HG03039 (cell line): ENCODE results near the gene KDM5A.

Experiments
- ATAC-seq: cut with Tn5 transposase; IDR thresholded peaks from one replicate; pipeline ENCODE4 v1.9.1; 2021; ENCODE audit warnings: mild to moderate bottlenecking, moderate library complexity; ENCODE audit not compliant: unreplicated experiment

KDM5A gene

GRCh38 chr12:275812-276211, 113.3 kb downstream of the KDM5A start:
- ATAC-seq: no peak

- no peak for ATAC-seq
Measured at GRCh38 chr12:273382-273781, 115.7 kb downstream of the KDM5A start.

- no peak for ATAC-seq
Measured at GRCh38 chr12:272942-273341, 116.2 kb downstream of the KDM5A start.

GRCh38 chr12:271161-271560, 118.0 kb downstream of the KDM5A start:
- ATAC-seq: no peak

GRCh38 chr12:269191-269590, 119.9 kb downstream of the KDM5A start:
- ATAC-seq: no peak

GRCh38 chr12:268483-268840, 120.7 kb downstream of the KDM5A start:
- ATAC-seq: no peak

- no peak for ATAC-seq
Measured at GRCh38 chr12:267581-268482, 121.3 kb downstream of the KDM5A start.

- ATAC-seq: no peak
Measured at GRCh38 chr12:265096-265495, 124.0 kb downstream of the KDM5A start.

- no peak for ATAC-seq
Measured at GRCh38 chr12:264269-264668, 124.9 kb downstream of the KDM5A start.

- ATAC-seq: no peak
Measured at GRCh38 chr12:263574-263973, 125.5 kb downstream of the KDM5A start.

GRCh38 chr12:262817-263216, 126.3 kb downstream of the KDM5A start, which contains the start of gene SLC6A13:
Gene SLC6A13, minus strand, starts transcription at chr12:262836. Its CDS starts 2,784 bp downstream, at chr12:260052.
- ATAC-seq: no peak

- ATAC-seq: no peak
Measured at GRCh38 chr12:262113-262512, 127.0 kb downstream of the KDM5A start.

GRCh38 chr12:257521-258321, 131.4 kb downstream of the KDM5A start:
- no peak for ATAC-seq

GRCh38 chr12:256958-257357, 132.2 kb downstream of the KDM5A start:
- no peak for ATAC-seq

- ATAC-seq: no peak
Measured at GRCh38 chr12:256225-256624, 132.9 kb downstream of the KDM5A start.

- no peak for ATAC-seq
Measured at GRCh38 chr12:254912-255311, 134.2 kb downstream of the KDM5A start.

GRCh38 chr12:254039-254438, 135.1 kb downstream of the KDM5A start:
- no peak for ATAC-seq

- ATAC-seq: no peak
Measured at GRCh38 chr12:253116-253831, 135.8 kb downstream of the KDM5A start.

GRCh38 chr12:252636-253035, 136.5 kb downstream of the KDM5A start:
- ATAC-seq: no peak

GRCh38 chr12:247271-247670, 141.8 kb downstream of the KDM5A start:
- no peak for ATAC-seq

GRCh38 chr12:243381-243780, 145.7 kb downstream of the KDM5A start:
- ATAC-seq: no peak
